Stimulated activated CD4-positive, alpha-beta T cell treated with anti-CD3 and anti-CD28 coated beads, Interleukin-12 subunit alpha, Interleukin-12 subunit beta, amount 100 ng/mL, for 24 hours (primary cell): ENCODE measurements around the gene NAPA.
A peak's percentile ranks its signal among the peaks of the same experiment; 100 is the strongest.
"Not testable (repeated sequence)": the region's sequence is repeated elsewhere in the genome, so short reads cannot be mapped to it uniquely, and the experiment has no call there.

ENCODE experiments used
- DNase-seq, 2 experiments: peaks; one replicate each; pipeline ENCODE4 v3.0.0-alpha.2; 2020; ENCODE audit warnings: low read depth in 2 of 2

Gene NAPA

GRCh38 chr19:47486220-47486619, 28.6 kb downstream of the NAPA start:
- DNase-seq: not testable (repeated sequence)

- DNase-seq: no peak
These were observed 29.7 kb downstream of the NAPA start for GRCh38 chr19:47485210-47485609.

- peak; percentile 80 to 86 for DNase-seq
These were observed 30.8 kb downstream of the NAPA start, which contains the start of gene KPTN for GRCh38 chr19:47483800-47484690. Gene KPTN (minus strand): TSS chr19:47484219. CDS start chr19:47484160, 59 bp downstream.

- no peak for DNase-seq
These were observed 31.7 kb downstream of the NAPA start for GRCh38 chr19:47483200-47483599.

GRCh38 chr19:47481460-47482052, 33.3 kb downstream of the NAPA start:
- DNase-seq: no peak

GRCh38 chr19:47480658-47481057, 34.2 kb downstream of the NAPA start:
- no peak for DNase-seq

- no peak for DNase-seq
These were observed 35.0 kb downstream of the NAPA start for GRCh38 chr19:47479701-47480503.

GRCh38 chr19:47476438-47476972, 38.4 kb downstream of the NAPA start:
- DNase-seq: no peak

- no peak for DNase-seq
These were observed 39.4 kb downstream of the NAPA start for GRCh38 chr19:47475465-47475864.

- DNase-seq: no peak
These were observed 41.5 kb downstream of the NAPA start for GRCh38 chr19:47473336-47473735.

- peak in 1 of 2 experiments; percentile 35 for DNase-seq
These were observed 43.0 kb downstream of the NAPA start, which contains the start of gene SLC8A2 for GRCh38 chr19:47471733-47472457. Gene SLC8A2 (minus strand): TSS chr19:47471893. CDS start chr19:47466403, 5,490 bp downstream.

- no peak for DNase-seq
These were observed 43.5 kb downstream of the NAPA start for GRCh38 chr19:47471381-47471732.

- no peak for DNase-seq
These were observed 44.2 kb downstream of the NAPA start for GRCh38 chr19:47470447-47471195.

- DNase-seq: no peak
These were observed 45.1 kb downstream of the NAPA start for GRCh38 chr19:47469719-47470118.

GRCh38 chr19:47469363-47469700, 45.5 kb downstream of the NAPA start:
- DNase-seq: no peak

GRCh38 chr19:47467914-47468313, 46.9 kb downstream of the NAPA start:
- DNase-seq: no peak

GRCh38 chr19:47465957-47466356, 48.9 kb downstream of the NAPA start:
- DNase-seq: no peak

GRCh38 chr19:47464675-47465419, 50.0 kb downstream of the NAPA start:
- no peak for DNase-seq

GRCh38 chr19:47461876-47462275, 53.0 kb downstream of the NAPA start:
- DNase-seq: no peak

GRCh38 chr19:47459477-47459876, 55.4 kb downstream of the NAPA start:
- DNase-seq: no peak
